Retinal pigment epithelial cell (primary cell): ENCODE measurements around the gene CPM.

ENCODE experiments used
- DNase-seq: peaks from one replicate; pipeline ENCODE4 v3.0.0-alpha.2; 2010; ENCODE audit warnings: low read depth
- H3K4me3 ChIP-seq: 2 replicates; pipeline ENCODE4 v1.5.1; 2011; ENCODE audit warnings: mild to moderate bottlenecking, low read length, control low read depth, moderate library complexity
- CTCF ChIP-seq: conservative IDR thresholded peaks from 2 replicates; pipeline ENCODE4 v1.5.1; 2011; ENCODE audit warnings: low read depth, low read length, control low read depth, inconsistent platforms

The CPM gene

DNA sequence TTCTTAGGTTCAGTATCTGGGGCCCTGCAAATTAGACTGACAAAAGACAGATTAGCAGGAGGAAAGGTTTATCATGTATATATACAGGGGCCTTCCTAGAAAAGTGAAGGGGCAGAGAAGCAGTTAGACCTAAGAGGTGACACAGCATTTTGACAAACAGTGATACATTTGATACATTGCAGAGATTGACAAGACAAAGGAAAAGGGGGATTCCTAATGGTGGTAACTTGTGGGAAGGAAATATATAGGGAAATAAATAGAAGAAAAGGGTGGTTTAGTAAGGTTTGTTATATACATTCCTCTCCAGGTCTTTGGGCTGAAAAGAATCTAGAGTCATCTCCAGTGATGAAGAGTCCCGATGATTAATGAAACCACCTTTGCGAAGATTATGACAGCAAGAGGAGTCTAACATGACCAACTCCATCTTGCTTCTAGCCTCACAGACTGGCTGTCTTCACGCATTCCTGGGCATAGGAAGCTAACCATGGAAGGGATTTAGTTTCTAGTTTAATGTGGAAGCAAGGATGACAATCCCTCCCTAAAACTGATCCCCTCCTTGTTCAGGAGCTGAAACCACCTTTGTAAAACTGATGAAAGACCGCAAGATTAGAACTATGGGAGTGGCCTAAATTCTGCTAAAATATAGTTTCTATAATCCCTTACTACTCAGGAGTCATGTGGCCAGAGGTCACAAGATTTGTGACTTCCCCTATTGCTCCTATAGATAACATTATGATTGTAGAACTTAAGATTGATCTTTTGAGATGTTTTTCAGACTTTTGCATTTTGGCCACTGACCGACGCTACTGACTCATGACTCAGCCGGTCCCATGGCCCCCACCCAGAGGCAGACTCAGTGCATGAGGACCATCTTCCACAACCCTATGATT, 31.1 kb upstream of the CPM start:
- H3K4me3 ChIP-seq: no peak overlapping the region
- no peak for TF ChIP-seq CTCF

DNA sequence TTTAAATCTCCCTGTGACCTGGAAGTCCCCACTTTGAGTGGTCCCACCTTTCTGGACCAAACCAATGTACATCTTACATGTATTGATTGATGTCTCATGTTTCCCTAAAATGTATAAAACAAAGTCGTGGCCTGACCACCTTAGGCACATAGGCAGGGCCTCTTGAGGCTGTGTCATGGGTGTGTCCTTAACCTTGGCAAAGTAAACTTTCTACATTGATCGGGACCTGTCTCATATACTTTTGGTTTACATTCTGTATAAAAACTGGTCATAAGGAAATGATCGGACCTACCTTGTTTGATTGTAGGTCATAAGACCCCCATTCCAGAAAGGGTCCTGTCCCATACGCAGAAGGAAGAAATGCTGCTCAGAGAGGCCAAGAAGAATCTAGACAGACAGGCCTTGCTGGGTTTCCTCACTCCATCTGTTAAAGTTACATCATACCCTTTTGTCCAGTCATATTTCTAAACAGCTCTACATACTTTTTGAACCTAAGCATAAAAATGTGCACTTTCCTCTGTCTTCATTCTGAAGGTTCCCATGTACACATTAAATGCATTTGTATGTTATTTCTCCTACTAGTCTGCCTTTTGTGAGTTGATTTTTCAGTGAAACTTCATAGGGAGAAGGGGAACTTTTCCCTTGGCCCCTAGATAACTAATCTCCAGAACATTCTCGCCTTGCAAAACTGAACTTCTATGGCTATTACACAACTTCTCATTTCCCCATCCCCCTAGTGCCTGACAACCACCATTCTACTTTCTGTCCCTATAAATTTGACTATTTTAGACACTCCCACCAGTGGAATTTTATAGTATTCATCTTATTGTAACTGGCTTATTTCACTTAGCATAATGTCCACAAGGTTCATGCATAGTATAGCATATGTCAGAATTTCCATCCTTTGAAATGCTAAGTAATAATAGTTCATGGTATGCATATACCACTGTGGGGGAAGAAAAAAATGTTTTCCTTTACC, 30.2 kb upstream of the CPM start:
- DNase-seq: no peak
- TF ChIP-seq CTCF: no peak
- no peak overlapping the region for H3K4me3 ChIP-seq

More for the DNA sequence above, 31.1 kb upstream of the CPM start:
- no peak for DNase-seq

GRCh38 chr12:68959891-68960464, 27.0 kb upstream of the CPM start:
- TF ChIP-seq CTCF: no peak
- no peak for DNase-seq
- no peak overlapping the region for H3K4me3 ChIP-seq

GRCh38 chr12:68959143-68959858, 26.3 kb upstream of the CPM start:
- no peak for TF ChIP-seq CTCF
- H3K4me3 ChIP-seq: no peak overlapping the region
- no peak for DNase-seq

GRCh38 chr12:68958322-68958721, 25.4 kb upstream of the CPM start:
- no peak for DNase-seq
- H3K4me3 ChIP-seq: no peak overlapping the region
- no peak for TF ChIP-seq CTCF

DNA sequence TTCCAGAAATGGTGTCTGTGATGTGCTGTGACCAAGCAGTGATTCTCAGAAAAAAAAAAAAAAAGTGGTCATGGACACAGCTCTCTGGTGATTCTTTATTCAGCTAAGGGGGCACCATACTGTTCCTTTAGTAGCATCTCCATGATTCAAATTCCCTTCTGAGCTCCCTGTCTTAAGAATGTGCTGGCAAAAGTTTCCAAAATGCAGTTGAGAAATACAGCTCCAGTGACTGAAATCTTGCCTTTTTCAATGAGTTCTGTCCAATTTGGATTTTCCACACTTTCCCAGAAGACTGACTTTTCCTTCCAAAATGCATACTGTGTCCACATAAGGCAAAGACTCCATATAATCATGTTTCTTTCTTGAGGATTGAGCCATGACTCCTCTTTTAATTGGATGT, 24.3 kb upstream of the CPM start:
- no peak for TF ChIP-seq CTCF
- DNase-seq: no peak
- no peak overlapping the region for H3K4me3 ChIP-seq
